HCT116 (cell line): ENCODE results near the gene HMCN1. TPM values are rescaled to one million over a fixed set of nuclear protein-coding genes. Genes with fewer than 3 reads are reported as not detected.
"Not testable (repeated sequence)": the region's sequence is repeated elsewhere in the genome, so short reads cannot be mapped to it uniquely, and the experiment has no call there.

Source experiments
- ATAC-seq: fragments of 200-7000 bp; cut with Tn5 transposase; 2 replicates; pipeline ENCODE4 v1.9.1; 2020; ENCODE audit warnings: mild to moderate bottlenecking, moderate library complexity
- BruUV-seq: library from RNA; stranded (reverse); fragments of 400-500 nt; replicated peaks from 2 replicates; lab custom pipeline; 2021; lab: Mats Ljungman, UMichigan
- CTCF ChIA-PET: fragments of 300-600 bp; sonication (Branson Sonifier 250); formaldehyde crosslinking; loops from one replicate; lab custom pipeline; 2021; ENCODE audit warnings: antibody characterized with exemption; lab: Charles Lee
- POLR2A ChIA-PET: fragments of 300-600, 350-600 bp; sonication (Branson Sonifier 250); formaldehyde crosslinking; loops from one replicate; lab custom pipeline; 2021; ENCODE audit warnings: antibody characterized with exemption; lab: Charles Lee
- RAD21 ChIA-PET, 2 experiments: fragments of 300-600 bp; sonication (Branson Sonifier 250); formaldehyde crosslinking; loops; one replicate each; lab custom pipeline; 2023; ENCODE audit warnings: low total read pairs in 2 of 2; ENCODE audit not compliant: uncharacterized antibody in 2 of 2, unreplicated experiment in 2 of 2, low non-redundant PET in 1 of 2; lab: Charles Lee
- DNase-seq: peaks from one replicate; pipeline ENCODE4 v3.0.0-alpha.2; 2010; ENCODE audit warnings: low read depth, low spot score
- H2AFZ ChIP-seq: fragments of 200-600 bp; shearing (Covaris generic), sonication (generic); 2 replicates; pipeline ENCODE4 v1.6.1; 2017; ENCODE audit warnings: low read depth, mixed run types, mixed read lengths, antibody characterized with exemption, low read length; ENCODE audit not compliant: poor library complexity, severe bottlenecking
- H3K27ac ChIP-seq: 2 replicates; pipeline ENCODE4 v1.5.1; 2012; ENCODE audit warnings: low read depth, low read length
- H3K27me3 ChIP-seq: fragments of 200-600 bp; sonication (generic); 2 replicates; pipeline ENCODE4 v1.6.1; 2016; ENCODE audit warnings: mixed run types, low read length, mixed read lengths; ENCODE audit not compliant: insufficient read depth
- H3K36me3 ChIP-seq, 2 experiments: fragments of 200-500 bp in 1 of 2; fragments of 200-600 bp in 1 of 2; sonication (Bioruptor generic) in 1 of 2; sonication (generic) in 1 of 2; 2 replicates each; pipeline versions ENCODE4 v1.5.1 to v1.6.1; 2014 to 2016; ENCODE audit warnings: low read length in 2 of 2, inconsistent platforms in 1 of 2, mixed read lengths in 1 of 2, mixed run types in 1 of 2; ENCODE audit not compliant: insufficient read depth in 2 of 2, control insufficient read depth in 1 of 2
- H3K4me1 ChIP-seq, 2 experiments: fragments of 200-600 bp in 1 of 2; sonication (generic) in 1 of 2; 2 replicates each; pipeline versions ENCODE4 v1.5.1 to v1.6.1; 2012 to 2017; ENCODE audit warnings: low read length in 2 of 2, inconsistent platforms in 1 of 2, mild to moderate bottlenecking in 1 of 2, mixed read lengths in 1 of 2, mixed run types in 1 of 2, moderate library complexity in 1 of 2; ENCODE audit not compliant: insufficient read depth in 2 of 2, control insufficient read depth in 1 of 2
- H3K4me2 ChIP-seq: fragments of 200-600 bp; sonication (generic); 2 replicates; pipeline ENCODE4 v1.6.1; 2017; ENCODE audit warnings: mixed run types, low read length, mixed read lengths
- H3K4me3 ChIP-seq, 2 experiments: fragments of 200-600 bp in 1 of 2; sonication (generic) in 1 of 2; replicated peaks in 1 of 2; 2 replicates each; pipeline ENCODE4 v1.5.1; 2011 to 2016; ENCODE audit warnings: low read length in 2 of 2, control low read depth in 1 of 2, low read depth in 1 of 2, mild to moderate bottlenecking in 1 of 2, mixed read lengths in 1 of 2, mixed run types in 1 of 2
- H3K79me2 ChIP-seq: fragments of 200-600 bp; sonication (generic); 2 replicates; pipeline ENCODE4 v1.6.1; 2017; ENCODE audit warnings: mild to moderate bottlenecking, mixed run types, low read length, moderate library complexity, mixed read lengths; ENCODE audit not compliant: insufficient read depth
- H3K9ac ChIP-seq: fragments of 200-600 bp; sonication (generic); 2 replicates; pipeline ENCODE4 v1.6.1; 2016; ENCODE audit warnings: low read length, mixed read lengths
- H3K9me2 ChIP-seq: fragments of 200-600 bp; sonication (generic), shearing (Covaris generic); 2 replicates; pipeline ENCODE4 v1.6.1; 2017; ENCODE audit warnings: mixed run types, mild to moderate bottlenecking, moderate library complexity; ENCODE audit not compliant: insufficient read depth
- H3K9me3 ChIP-seq, 2 experiments: fragments of 200-500 bp in 1 of 2; fragments of 200-600 bp in 1 of 2; sonication (Bioruptor generic) in 1 of 2; sonication (generic) in 1 of 2; 2 replicates each; pipeline ENCODE4 v1.6.1; 2014 to 2017; ENCODE audit warnings: low read length in 2 of 2, mixed read lengths in 2 of 2, inconsistent platforms in 1 of 2, low read depth in 1 of 2, mild to moderate bottlenecking in 1 of 2, mixed run types in 1 of 2, moderate library complexity in 1 of 2; ENCODE audit not compliant: control insufficient read depth in 1 of 2, insufficient read depth in 1 of 2
- H4K20me1 ChIP-seq: fragments of 200-600 bp; sonication (generic), shearing (Covaris generic); 2 replicates; pipeline ENCODE4 v1.6.1; 2017; ENCODE audit warnings: mixed run types, mild to moderate bottlenecking, moderate library complexity; ENCODE audit not compliant: insufficient read depth
- CBX3 ChIP-seq: IDR thresholded peaks from 2 replicates; pipeline ENCODE4 v1.6.1; 2012; ENCODE audit warnings: low read depth
- EGR1 ChIP-seq: IDR thresholded peaks from 2 replicates; pipeline ENCODE4 v1.6.1; 2012; ENCODE audit warnings: low read depth
- EZH2phosphoT487 ChIP-seq: fragments of 200-600 bp; IDR thresholded peaks from 2 replicates; pipeline ENCODE4 v1.6.1; 2018; ENCODE audit warnings: antibody characterized with exemption, borderline replicate concordance
- FOSL1 ChIP-seq: IDR thresholded peaks from 2 replicates; pipeline ENCODE4 v1.6.1; 2012; ENCODE audit warnings: low read depth
- JUND ChIP-seq: IDR thresholded peaks from 2 replicates; pipeline ENCODE4 v1.6.1; 2012
- POLR2AphosphoS5 ChIP-seq: IDR thresholded peaks from 2 replicates; pipeline ENCODE4 v1.6.1; 2011; ENCODE audit warnings: mild to moderate bottlenecking, low read depth, low read length, moderate library complexity
- RAD21 ChIP-seq: IDR thresholded peaks from 2 replicates; pipeline ENCODE4 v1.6.1; 2012; ENCODE audit warnings: low read depth, mild to moderate bottlenecking
- SIN3A ChIP-seq: IDR thresholded peaks from 2 replicates; pipeline ENCODE4 v1.6.1; 2012; ENCODE audit warnings: low read depth
- SP1 ChIP-seq: IDR thresholded peaks from 2 replicates; pipeline ENCODE4 v1.6.1; 2012; ENCODE audit warnings: low read depth
- SRF ChIP-seq: IDR thresholded peaks from 2 replicates; pipeline ENCODE4 v1.6.1; 2012; ENCODE audit warnings: low read depth
- TCF7L2 ChIP-seq: IDR thresholded peaks from 2 replicates; pipeline ENCODE4 v1.7.0; 2011; ENCODE audit warnings: borderline replicate concordance, inconsistent platforms; ENCODE audit not compliant: insufficient read depth, insufficient read length; ENCODE audit errors: extremely low read depth
- YY1 ChIP-seq: IDR thresholded peaks from 2 replicates; pipeline ENCODE4 v1.6.1; 2011; ENCODE audit warnings: low read length, low read depth, moderate library complexity, mild to moderate bottlenecking; ENCODE audit not compliant: insufficient replicate concordance; ENCODE audit errors: extremely low read depth
- ZFX ChIP-seq: fragments of 450-650 bp; IDR thresholded peaks from 2 replicates; pipeline ENCODE4 v1.6.1; 2017
- ZNF274 ChIP-seq: fragments of 200-500 bp; sonication (Bioruptor generic); IDR thresholded peaks from 2 replicates; pipeline ENCODE4 v1.6.1; 2014; ENCODE audit warnings: mild to moderate bottlenecking, low read depth, low read length, inconsistent platforms
- intact Hi-C: fragments of 100-400 bp; cut with micrococcal nuclease; formaldehyde crosslinking; loops from 2 replicates; pipeline ENCODE4 v1.10.0; 2022
- total RNA-seq: library from RNA; stranded (reverse); gene quantifications from one replicate; pipeline ENCODE4 v1.2.1, GENCODE V29; 2021; ENCODE audit not compliant: unreplicated experiment
- TF ChIP-seq, protein P1 (sequence below): IDR thresholded peaks from 2 replicates; pipeline ENCODE4 v1.6.1; 2011; ENCODE audit warnings: mild to moderate bottlenecking, low read length, moderate library complexity; ENCODE audit not compliant: insufficient replicate concordance; ENCODE audit errors: extremely low read depth
- TF ChIP-seq, protein P2 (sequence below): IDR thresholded peaks from 2 replicates; pipeline ENCODE4 v1.6.1; 2012
- TF ChIP-seq, protein P3 (sequence below): IDR thresholded peaks from 2 replicates; pipeline ENCODE4 v1.6.1; 2012

The HMCN1 gene
- total RNA-seq, 1 experiment from 2014 or later: 0.59 TPM

DNA sequence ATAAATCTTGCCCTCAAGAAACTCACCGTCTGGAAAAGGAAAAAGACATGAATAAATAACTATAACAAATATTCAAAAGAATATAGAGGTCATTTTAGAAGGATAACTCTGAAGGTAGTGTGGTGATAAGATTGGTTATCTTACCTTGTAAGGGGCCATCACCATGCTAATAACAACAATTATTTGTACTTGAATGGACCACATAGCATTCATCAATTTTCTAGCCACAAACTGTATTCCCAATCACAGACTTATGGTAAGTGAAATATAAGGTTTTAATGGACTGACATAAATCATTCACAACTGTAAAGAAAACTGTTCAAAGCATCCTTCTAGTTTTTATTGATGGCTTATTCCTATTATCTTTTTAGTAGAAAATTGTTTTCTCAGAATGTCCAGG lies 57.8 kb downstream of the HMCN1 start (continued):
- TF ChIP-seq YY1 (no peak), JUND (no peak), TCF7L2 (no peak), CBX3 (no peak)

DNA sequence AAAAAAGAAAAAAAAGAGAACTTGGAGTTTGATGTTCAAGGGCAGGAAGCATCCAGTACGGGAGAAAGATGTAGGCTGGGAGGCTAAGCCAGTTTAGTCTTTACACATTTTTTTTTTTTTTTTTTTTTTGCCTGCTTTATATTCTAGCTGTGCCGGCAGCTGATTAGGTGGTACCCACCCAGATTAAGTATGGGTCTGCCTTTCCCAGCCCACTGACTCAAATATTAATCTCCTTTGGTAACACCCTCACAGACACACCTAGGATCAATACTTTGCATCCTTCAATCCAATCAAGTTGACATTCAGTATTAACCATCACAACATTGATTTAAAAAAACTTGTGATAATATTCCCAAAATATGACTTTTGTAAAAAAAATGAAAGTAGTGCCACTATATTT lies 60.3 kb downstream of the HMCN1 start:
- ATAC-seq, H4K20me1 ChIP-seq, H3K36me3 ChIP-seq, intact Hi-C loops, H3K4me1 ChIP-seq, H3K27ac ChIP-seq, H3K9ac ChIP-seq, BruUV-seq, RAD21 ChIA-PET, H2AFZ ChIP-seq, DNase-seq, POLR2A ChIA-PET, H3K9me2 ChIP-seq, CTCF ChIA-PET, H3K79me2 ChIP-seq, H3K27me3 ChIP-seq, H3K4me3 ChIP-seq, H3K9me3 ChIP-seq, H3K4me2 ChIP-seq: not testable (repeated sequence)

DNA sequence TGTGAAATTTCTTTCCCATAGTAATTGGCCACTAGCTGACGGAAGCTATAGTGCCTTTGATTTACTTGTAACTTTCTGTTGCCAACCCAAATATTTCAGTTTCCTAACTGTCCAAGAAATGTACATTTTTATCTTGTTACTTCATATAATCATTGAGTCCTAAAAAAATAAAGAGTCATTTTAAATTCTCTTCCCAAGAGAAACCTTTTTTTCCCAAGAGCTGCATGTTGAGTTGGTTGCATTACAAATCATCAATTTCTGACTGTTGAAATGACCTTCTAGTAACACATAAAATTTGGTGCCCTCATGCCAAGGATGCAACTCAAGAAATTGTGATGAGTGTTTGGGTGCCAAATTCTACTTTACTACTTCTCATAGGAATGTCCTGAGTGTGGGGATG lies 61.0 kb downstream of the HMCN1 start:
- BruUV-seq: no TSS peak
- Histone ChIP-seq H3K9me3 (0 out of 4 replicates have a peak, but pooled peaks cover 0 to 7% of the 10 kb centered on the region in 2 experiments), H3K27ac (no peak overlapping the region), H4K20me1 (no peaks in the 10 kb centered on the region), H3K4me2 (no peak overlapping the region), H3K27me3 (no peaks in the 10 kb centered on the region), H3K36me3 (no peaks in the 10 kb centered on the region), H2AFZ (no peak overlapping the region), H3K9me2 (no peaks in the 10 kb centered on the region), H3K4me1 (no peaks in the 10 kb centered on the region), H3K4me3 (no peak overlapping the region), H3K9ac (no peak overlapping the region), H3K79me2 (no peaks in the 10 kb centered on the region)
- TF ChIP-seq FOSL1 (no peak), ZFX (no peak), ZNF274 (no peak), SP1 (no peak), TCF7L2 (no peak), EGR1 (no peak), EZH2phosphoT487 (no peak), RAD21 (no peak), POLR2AphosphoS5 (no peak), JUND (no peak), SRF (no peak), SIN3A (no peak), CBX3 (no peak)
- TF ChIP-seq, protein P1, sequence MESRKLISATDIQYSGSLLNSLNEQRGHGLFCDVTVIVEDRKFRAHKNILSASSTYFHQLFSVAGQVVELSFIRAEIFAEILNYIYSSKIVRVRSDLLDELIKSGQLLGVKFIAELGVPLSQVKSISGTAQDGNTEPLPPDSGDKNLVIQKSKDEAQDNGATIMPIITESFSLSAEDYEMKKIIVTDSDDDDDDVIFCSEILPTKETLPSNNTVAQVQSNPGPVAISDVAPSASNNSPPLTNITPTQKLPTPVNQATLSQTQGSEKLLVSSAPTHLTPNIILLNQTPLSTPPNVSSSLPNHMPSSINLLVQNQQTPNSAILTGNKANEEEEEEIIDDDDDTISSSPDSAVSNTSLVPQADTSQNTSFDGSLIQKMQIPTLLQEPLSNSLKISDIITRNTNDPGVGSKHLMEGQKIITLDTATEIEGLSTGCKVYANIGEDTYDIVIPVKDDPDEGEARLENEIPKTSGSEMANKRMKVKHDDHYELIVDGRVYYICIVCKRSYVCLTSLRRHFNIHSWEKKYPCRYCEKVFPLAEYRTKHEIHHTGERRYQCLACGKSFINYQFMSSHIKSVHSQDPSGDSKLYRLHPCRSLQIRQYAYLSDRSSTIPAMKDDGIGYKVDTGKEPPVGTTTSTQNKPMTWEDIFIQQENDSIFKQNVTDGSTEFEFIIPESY: no peak
- TF ChIP-seq, protein P2, sequence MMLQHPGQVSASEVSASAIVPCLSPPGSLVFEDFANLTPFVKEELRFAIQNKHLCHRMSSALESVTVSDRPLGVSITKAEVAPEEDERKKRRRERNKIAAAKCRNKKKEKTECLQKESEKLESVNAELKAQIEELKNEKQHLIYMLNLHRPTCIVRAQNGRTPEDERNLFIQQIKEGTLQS: no peak
- TF ChIP-seq, protein P3, sequence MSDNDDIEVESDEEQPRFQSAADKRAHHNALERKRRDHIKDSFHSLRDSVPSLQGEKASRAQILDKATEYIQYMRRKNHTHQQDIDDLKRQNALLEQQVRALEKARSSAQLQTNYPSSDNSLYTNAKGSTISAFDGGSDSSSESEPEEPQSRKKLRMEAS: no peak
- RAD21 ChIA-PET: no interaction called here
- POLR2A ChIA-PET: no interaction called here
- DNase-seq (no peak), ATAC-seq (no peak)
- intact Hi-C loops: no loop called here
- CTCF ChIA-PET: no interaction called here
